Erythroblast (primary cell): ENCODE data around the gene MCF2L.

Experiments
- GATA1 ChIP-seq: IDR thresholded peaks from 2 replicates; pipeline ENCODE4 v1.6.1; 2011; ENCODE audit warnings: low read depth, mild to moderate bottlenecking, control low read depth, low read length, moderate library complexity
- POLR2A ChIP-seq: IDR thresholded peaks from 2 replicates; pipeline ENCODE4 v1.6.1; 2011; ENCODE audit warnings: mild to moderate bottlenecking, low read length

DNA sequence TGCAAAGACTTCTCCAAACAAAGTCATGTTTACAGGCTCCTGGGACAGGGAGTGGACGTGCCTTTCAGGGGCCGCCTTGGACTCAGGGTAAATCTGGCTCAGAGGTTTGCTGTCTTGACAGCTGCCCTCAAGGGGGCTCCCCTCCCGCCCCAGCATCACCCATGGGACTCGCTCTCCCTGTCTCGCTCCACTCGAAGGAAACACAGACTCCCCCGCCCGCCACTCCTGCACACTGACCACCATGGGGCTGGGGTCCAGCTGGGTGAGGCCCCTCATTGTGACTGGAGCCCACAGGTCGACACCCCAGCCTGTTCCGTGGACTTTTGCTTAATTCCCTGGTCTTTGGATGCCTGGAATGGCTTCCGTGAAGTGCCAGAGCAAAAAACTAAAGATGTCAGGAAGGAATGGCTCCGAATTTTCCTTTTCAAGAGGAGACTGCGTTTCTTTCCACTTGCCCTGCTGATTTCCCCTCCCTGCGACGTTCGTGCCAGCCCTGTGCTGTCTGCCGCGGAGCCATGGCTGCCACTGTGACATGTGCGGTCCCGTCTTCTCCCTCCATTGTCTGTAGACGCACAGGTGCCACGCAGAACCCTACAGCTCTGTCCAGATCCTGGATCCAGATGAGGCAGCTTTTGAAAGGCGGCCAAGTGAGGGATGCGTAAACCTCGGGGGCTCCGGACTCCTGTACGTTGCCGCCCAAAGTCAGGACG, 48.6 kb downstream of the MCF2L start:
- TF ChIP-seq POLR2A (no peak), GATA1 (no peak)
